ENCODE results near the gene HIVEP1. TPM values are rescaled to one million over a fixed set of nuclear protein-coding genes. Genes with fewer than 3 reads are reported as not detected.

HIVEP1 gene
- total RNA-seq, 1 donor from 2014 or later = 37.1 TPM

- H3K9me3 Mint-ChIP-seq (ENCODE audit: unreplicated experiment) = peaks cover 5% of the 10 kb centered on the region
- no peak for TF ChIP-seq CTCF (IDR thresholded peaks at IDR 0.05; ENCODE audit: partially characterized antibody, unreplicated experiment)
- H3K4me3 Mint-ChIP-seq (ENCODE audit: unreplicated experiment) = no peak overlapping the region
- H3K36me3 Mint-ChIP-seq (ENCODE audit: unreplicated experiment) = no peaks in the 10 kb centered on the region
- no peak overlapping the region for H3K27ac Mint-ChIP-seq (ENCODE audit: unreplicated experiment)
- peaks cover 40% of the 10 kb centered on the region for H3K4me1 Mint-ChIP-seq (ENCODE audit: low read depth, unreplicated experiment)
- peaks cover 6% of the 10 kb centered on the region for H3K27me3 Mint-ChIP-seq (ENCODE audit: unreplicated experiment)
- DNase-seq = no peak
Observed at GRCh38 chr6:12068899-12069557, 56.9 kb downstream of the HIVEP1 start.

GRCh38 chr6:12069891-12070529, 57.9 kb downstream of the HIVEP1 start:
- no peak overlapping the region for H3K27ac Mint-ChIP-seq (ENCODE audit: unreplicated experiment)
- H3K36me3 Mint-ChIP-seq (ENCODE audit: unreplicated experiment) = no peaks in the 10 kb centered on the region
- peaks cover under 1% of the 10 kb centered on the region for H3K9me3 Mint-ChIP-seq (ENCODE audit: unreplicated experiment)
- no peak overlapping the region for H3K4me3 Mint-ChIP-seq (ENCODE audit: unreplicated experiment)
- peaks cover 31% of the 10 kb centered on the region for H3K4me1 Mint-ChIP-seq (ENCODE audit: low read depth, unreplicated experiment)
- TF ChIP-seq CTCF (IDR thresholded peaks at IDR 0.05; ENCODE audit: partially characterized antibody, unreplicated experiment) = no peak
- H3K27me3 Mint-ChIP-seq (ENCODE audit: unreplicated experiment) = peaks cover 2% of the 10 kb centered on the region
- DNase-seq = no peak

GRCh38 chr6:12071064-12071615, 59.0 kb downstream of the HIVEP1 start:
- Mint-ChIP-seq H3K27me3 (ENCODE audit: unreplicated experiment) (no peaks in the 10 kb centered on the region), H3K27ac (ENCODE audit: unreplicated experiment) (no peak overlapping the region), H3K9me3 (ENCODE audit: unreplicated experiment) (no peaks in the 10 kb centered on the region), H3K4me1 (ENCODE audit: low read depth, unreplicated experiment) (peaks cover 19% of the 10 kb centered on the region), H3K4me3 (ENCODE audit: unreplicated experiment) (no peak overlapping the region), H3K36me3 (ENCODE audit: unreplicated experiment) (no peaks in the 10 kb centered on the region)
- DNase-seq = no peak
- TF ChIP-seq CTCF (IDR thresholded peaks at IDR 0.05; ENCODE audit: partially characterized antibody, unreplicated experiment) = no peak

- no peak for TF ChIP-seq CTCF (IDR thresholded peaks at IDR 0.05; ENCODE audit: partially characterized antibody, unreplicated experiment)
- Mint-ChIP-seq H3K4me1 (ENCODE audit: low read depth, unreplicated experiment) (peaks cover 7% of the 10 kb centered on the region), H3K4me3 (ENCODE audit: unreplicated experiment) (no peak overlapping the region), H3K27ac (ENCODE audit: unreplicated experiment) (no peak overlapping the region), H3K36me3 (ENCODE audit: unreplicated experiment) (no peaks in the 10 kb centered on the region), H3K27me3 (ENCODE audit: unreplicated experiment) (no peaks in the 10 kb centered on the region), H3K9me3 (ENCODE audit: unreplicated experiment) (no peaks in the 10 kb centered on the region)
- no peak for DNase-seq
Observed at GRCh38 chr6:12075067-12075563, 63.0 kb downstream of the HIVEP1 start.
